NCI-H2196 (cell line): Measurements from ENCODE around the gene SP6.

Experiments
- DNase-seq: peaks from one replicate; lab custom pipeline; 2025; ENCODE audit not compliant: unreplicated experiment; lab: John Stamatoyannopoulos, UW

SP6 gene

GRCh38 chr17:47850692-47851573, at the start of gene SP6:
TSS of gene SP6 (minus strand) at chr17:47851163. CDS start at chr17:47848429, 2,734 bp downstream.
- peak; percentile 75 for DNase-seq

GRCh38 chr17:47899643-47900042, 48.7 kb upstream of the SP6 start:
- no peak for DNase-seq

DNA sequence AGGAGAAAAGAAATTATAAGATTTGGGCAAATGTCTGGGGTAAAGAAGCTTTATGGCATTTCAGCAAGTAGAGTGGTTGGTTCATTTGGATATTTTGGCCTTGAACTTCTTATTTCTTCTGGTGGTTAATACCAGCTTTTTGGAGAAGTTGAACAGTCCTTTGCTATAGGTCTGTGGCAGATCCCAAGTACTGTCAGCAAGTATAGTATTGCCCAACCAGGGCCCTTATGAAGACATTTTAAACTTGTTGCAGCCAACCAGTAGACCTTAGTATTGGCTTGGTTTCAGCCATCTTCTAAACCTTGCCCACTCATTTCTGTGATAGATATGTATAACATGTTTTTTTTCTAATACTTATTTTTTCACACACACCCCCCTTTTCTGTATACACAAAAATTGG, 47.3 kb upstream of the SP6 start:
- DNase-seq: no peak

GRCh38 chr17:47897561-47897960, 46.6 kb upstream of the SP6 start:
- DNase-seq: no peak

GRCh38 chr17:47896672-47897490, 45.9 kb upstream of the SP6 start:
- DNase-seq: no peak

DNA sequence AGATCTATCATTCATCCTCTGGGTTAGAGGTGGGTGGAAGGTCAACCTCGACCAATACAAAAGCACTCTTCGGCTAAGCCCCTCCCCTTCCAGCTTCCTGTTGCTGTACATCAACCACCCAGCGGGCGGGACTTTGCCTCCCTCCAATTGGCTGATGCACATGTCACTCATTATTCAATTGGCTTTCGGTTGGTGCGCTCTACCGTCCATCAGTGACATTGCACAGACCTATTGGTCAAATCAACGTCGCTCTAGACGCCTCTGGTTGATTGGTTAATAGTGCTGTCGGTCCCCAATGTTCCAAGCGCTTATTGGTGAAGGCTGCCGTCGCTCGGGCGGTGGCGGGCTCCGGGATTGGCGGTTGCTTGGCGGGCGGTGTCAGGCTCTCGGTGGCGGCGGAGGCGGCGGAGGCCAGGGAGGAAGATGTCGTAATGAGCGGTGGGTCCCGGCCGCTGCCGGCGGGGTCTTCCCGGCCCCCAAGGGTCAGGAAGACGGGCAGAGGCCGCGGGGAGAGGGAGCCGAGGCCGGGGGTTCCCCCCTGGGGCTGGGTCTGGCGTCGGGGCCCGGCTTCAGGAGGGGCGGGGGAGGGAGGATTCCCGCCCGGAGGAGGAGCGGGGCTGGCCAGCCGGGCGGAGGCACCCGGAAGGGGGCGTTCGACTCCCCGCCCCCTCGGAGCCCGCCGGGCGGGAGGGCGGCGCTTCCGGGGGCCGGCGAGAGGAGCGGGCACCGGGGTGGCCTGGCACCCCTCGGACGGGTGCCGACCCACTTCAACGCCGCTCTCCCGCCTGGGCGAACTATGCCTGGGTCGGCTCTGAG, 45.1 kb upstream of the SP6 start, which contains the start of gene SP2:
Gene SP2, plus strand, starts transcription at position 381 of the 816 bp plus-strand sequence. Its CDS starts 51 bp downstream, at position 432.
- peak; percentile 98 for DNase-seq

DNA sequence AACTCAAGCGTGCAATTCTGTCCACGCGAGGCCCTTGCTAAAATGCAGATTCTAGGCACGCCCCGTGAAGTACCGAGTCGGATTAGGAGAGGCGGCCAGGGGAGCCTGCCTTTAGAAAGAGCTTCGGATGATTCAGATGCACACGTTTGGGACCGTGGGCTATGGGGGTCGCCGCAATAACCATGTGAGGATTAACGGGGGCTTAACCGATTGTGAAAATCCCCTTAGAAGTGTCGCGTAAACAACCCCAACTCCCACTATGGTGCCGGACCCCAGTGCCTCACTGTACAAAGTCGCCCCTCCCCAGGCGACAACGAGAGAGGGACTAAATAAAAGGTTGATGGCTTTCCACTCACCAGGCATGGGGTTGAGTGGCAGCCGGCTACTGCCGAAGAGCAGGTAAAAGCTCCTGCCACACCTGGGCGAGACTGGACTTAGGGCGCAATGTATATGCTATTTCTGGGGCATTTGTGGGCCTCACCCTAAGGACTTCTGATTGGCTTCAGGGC, 44.4 kb upstream of the SP6 start:
- DNase-seq: no peak

- DNase-seq: peak; percentile 16
Measured at GRCh38 chr17:47894498-47895346, 43.8 kb upstream of the SP6 start.

GRCh38 chr17:47891545-47892088, 40.7 kb upstream of the SP6 start:
- DNase-seq: no peak

DNA sequence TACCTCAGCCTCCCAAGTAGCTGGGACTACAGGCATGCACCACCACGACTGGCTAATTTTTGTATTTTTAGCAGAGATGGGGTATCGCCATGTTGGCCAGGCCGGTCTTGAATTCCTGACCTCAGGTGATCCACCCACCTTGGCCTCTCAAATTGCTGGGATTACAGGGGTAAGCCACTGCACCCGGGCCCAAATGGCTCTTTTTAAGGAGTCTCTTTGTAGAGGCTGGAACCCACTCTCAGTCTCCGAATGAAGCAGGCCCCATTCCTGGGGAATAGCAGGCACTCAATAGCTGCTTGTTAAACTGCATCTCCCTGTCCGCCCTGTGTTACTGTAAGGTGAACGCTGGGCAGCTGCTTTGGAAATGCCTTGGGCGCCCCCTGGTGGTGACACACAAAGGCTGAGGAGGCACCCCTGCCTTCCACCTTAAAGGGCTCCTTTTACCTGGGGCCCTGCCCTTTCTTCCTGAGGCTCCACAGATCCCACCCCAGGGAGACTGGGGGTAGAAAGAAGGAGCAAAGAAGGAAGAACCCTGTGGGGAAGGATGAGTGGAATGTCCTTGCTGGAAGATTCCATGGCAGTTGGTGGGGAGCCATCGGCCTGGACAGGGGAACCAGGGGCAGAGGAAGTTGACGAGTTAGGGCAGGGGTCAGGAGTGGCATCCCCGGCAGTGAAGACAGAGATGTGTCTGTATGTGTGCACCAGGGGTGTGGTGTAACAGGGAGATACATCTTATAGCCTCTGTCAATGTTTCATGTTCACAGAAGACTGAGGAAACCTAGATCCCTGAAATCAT, 39.0 kb upstream of the SP6 start:
- peak; percentile 85 for DNase-seq

GRCh38 chr17:47888293-47888692, 37.3 kb upstream of the SP6 start:
- no peak for DNase-seq

DNA sequence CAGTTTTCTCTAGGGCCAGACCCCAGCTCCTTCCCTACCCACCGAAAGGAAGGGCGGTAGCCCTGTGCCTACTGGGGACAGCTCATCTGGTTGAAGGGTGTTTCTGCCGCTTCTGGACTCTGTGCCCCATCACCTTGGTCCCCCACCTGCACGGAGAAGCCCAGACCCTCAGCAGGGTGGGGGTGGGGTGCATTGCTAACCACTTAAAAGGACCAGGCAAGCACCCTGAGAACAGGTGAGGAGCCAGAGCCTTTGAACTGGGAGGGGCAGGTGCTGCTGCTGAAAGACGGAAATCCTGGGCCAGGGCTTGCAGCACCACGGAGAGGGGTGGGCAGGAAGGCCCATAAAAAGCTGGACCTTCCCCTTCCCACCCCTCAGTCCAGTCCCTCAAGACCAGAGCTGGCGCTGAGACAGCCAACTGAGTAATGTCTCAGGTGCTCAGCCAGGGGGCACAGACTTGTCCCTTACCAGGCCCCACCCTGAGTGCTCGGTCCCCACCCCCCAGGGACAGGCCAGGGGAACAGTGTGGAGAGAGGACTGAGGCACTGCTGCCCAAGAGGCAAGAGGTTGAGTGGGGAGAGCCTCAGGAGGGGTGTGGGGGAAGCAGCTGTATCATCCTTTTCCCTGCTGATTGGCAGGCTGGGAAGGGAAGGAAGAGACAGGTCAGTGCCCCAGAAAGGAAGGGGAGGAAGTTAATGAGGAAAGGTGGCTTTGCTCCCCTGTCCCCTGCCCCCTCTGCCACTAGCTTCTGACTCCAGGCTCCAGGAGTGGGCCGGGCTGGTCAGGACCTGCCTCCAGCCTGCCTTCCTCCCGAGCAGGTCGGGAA, 34.2 kb upstream of the SP6 start:
- no peak for DNase-seq

DNA sequence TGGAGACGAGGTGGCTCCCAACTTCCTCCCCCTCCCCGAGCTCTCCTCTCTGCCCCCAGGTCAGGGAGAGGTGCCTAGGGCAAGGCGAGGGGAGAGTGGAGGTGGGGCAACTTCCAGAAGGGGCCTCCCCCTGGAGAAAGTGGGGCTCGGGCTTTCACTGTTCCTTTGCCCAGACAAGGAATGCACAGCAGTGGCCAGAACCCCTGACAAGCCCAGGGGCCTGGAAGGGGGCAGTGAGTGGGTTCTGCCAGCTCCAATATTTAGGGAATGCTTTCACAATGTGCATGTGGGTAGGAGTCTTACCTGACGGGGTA, 33.4 kb upstream of the SP6 start:
- no peak for DNase-seq

- DNase-seq: no peak
Measured at GRCh38 chr17:47883589-47884426, 32.8 kb upstream of the SP6 start.

DNA sequence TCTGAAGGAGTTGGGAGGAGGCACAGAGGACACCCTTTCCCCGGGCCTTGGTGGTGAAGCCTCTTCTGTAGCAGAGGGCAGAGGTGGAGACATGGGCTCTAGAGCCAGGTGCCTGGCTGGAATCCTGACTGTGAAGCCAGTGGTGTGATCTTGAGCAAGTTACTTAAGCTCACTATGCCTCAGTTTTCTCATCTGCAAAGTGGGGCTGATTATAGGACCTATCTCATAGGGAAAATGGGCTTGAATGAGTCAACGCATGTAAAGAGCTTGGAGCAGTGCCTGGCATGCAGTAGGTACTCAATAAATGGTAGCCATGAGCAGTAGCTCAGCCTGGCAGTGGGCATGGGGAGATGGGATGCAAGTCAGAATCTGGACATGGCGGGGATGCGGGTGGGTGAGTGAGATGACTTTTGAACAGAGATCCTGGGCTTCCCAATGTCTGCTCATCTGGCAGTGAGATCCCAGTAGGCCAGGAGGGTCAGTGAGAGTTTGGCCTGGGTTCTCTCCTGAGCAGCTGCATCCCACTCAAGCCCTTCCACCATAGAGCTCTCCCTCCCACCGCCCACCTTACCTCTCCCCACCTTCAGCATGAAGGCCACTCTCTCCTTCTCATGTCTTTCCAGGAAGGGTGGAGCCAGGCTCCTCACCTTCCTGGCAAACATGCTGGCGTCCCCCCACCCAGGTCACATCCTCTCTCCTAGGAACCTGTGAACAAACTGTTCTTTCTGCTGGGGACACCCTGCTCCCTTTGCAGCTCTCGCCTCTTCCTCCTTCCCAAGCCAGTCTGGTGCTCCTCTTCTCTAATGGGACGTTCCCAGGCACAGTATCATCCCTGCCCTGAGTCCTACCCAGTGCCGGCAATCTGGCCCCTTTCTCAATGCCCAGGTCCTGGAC, 32.0 kb upstream of the SP6 start:
- DNase-seq: no peak

GRCh38 chr17:47882247-47882646, 31.3 kb upstream of the SP6 start:
- DNase-seq: no peak
